WTC11 (cell line): ENCODE measurements around the gene MLXIPL. TPM values are rescaled to one million over a fixed set of nuclear protein-coding genes. Genes with fewer than 3 reads are reported as not detected.
"Not testable (repeated sequence)": the region's sequence is repeated elsewhere in the genome, so short reads cannot be mapped to it uniquely, and the experiment has no call there.

Experiments
- ATAC-seq: fragments of 200-7000 bp; cut with Tn5 transposase; 2 replicates; pipeline ENCODE4 v1.10.0; 2021; ENCODE audit warnings: mild to moderate bottlenecking, moderate library complexity
- CTCF ChIA-PET: fragments of 300-600 bp; sonication (Branson Sonifier 250); formaldehyde crosslinking; loops from one replicate; lab custom pipeline; 2021; ENCODE audit warnings: antibody characterized with exemption; lab: Charles Lee
- POLR2A ChIA-PET: fragments of 350-600 bp; sonication (Branson Sonifier 250); formaldehyde crosslinking; loops from one replicate; lab custom pipeline; 2021; ENCODE audit warnings: antibody characterized with exemption; lab: Charles Lee
- DNase-seq: peaks from one replicate; pipeline ENCODE4 v3.0.0; 2021; ENCODE audit warnings: low spot score
- H3K27ac Mint-ChIP-seq: 2 replicates; pipeline ENCODE4 v1.8.0; 2021; ENCODE audit warnings: mixed read lengths
- H3K27me3 Mint-ChIP-seq: 2 replicates; pipeline ENCODE4 v1.8.0; 2021; ENCODE audit warnings: low read depth, mild to moderate bottlenecking, moderate library complexity, mixed read lengths
- H3K36me3 Mint-ChIP-seq: 2 replicates; pipeline ENCODE4 v1.8.0; 2021; ENCODE audit warnings: mixed read lengths
- H3K4me1 Mint-ChIP-seq: 2 replicates; pipeline ENCODE4 v1.8.0; 2022; ENCODE audit warnings: mixed read lengths
- H3K4me3 Mint-ChIP-seq: 2 replicates; pipeline ENCODE4 v1.8.0; 2021; ENCODE audit warnings: mild to moderate bottlenecking, moderate library complexity, mixed read lengths
- H3K9me3 Mint-ChIP-seq: 2 replicates; pipeline ENCODE4 v1.8.0; 2021; ENCODE audit warnings: mixed read lengths
- CBFB ChIP-seq: sonication (generic); formaldehyde crosslinking; IDR thresholded peaks from 2 replicates; pipeline ENCODE4 v1.8.1; 2022; ENCODE audit warnings: mild to moderate bottlenecking, low read depth, missing genetic modification reagents
- ELF4 ChIP-seq: sonication (generic); formaldehyde crosslinking; IDR thresholded peaks from 2 replicates; pipeline ENCODE4 v1.8.1; 2022; ENCODE audit warnings: low read depth, mild to moderate bottlenecking, moderate library complexity, missing genetic modification reagents
- EMX1 ChIP-seq: fragments of 250-450 bp; sonication (Bioruptor Pico); IDR thresholded peaks from 2 replicates; pipeline ENCODE4 v1.8.0; 2021; ENCODE audit warnings: mild to moderate bottlenecking
- ETV6 ChIP-seq: sonication (generic); formaldehyde crosslinking; IDR thresholded peaks from 2 replicates; pipeline ENCODE4 v1.8.1; 2022; ENCODE audit warnings: mild to moderate bottlenecking, missing genetic modification reagents
- FOXP1 ChIP-seq: sonication (generic); formaldehyde crosslinking; IDR thresholded peaks from 2 replicates; pipeline ENCODE4 v1.8.0; 2022; ENCODE audit warnings: missing genetic modification reagents, mild to moderate bottlenecking, moderate library complexity, borderline replicate concordance
- GABPB1 ChIP-seq: sonication (generic); formaldehyde crosslinking; IDR thresholded peaks from 2 replicates; pipeline ENCODE4 v1.8.1; 2023; ENCODE audit warnings: mild to moderate bottlenecking, missing genetic modification reagents
- NR1H2 ChIP-seq: sonication (generic); formaldehyde crosslinking; IDR thresholded peaks from 2 replicates; pipeline ENCODE4 v1.9.0; 2021; ENCODE audit warnings: mild to moderate bottlenecking, moderate library complexity, missing genetic modification reagents
- RORB ChIP-seq: fragments of 250-450 bp; sonication (Bioruptor Pico); IDR thresholded peaks from 2 replicates; pipeline ENCODE4 v1.9.0; 2021; ENCODE audit warnings: mild to moderate bottlenecking
- ZNF121 ChIP-seq: sonication (generic); formaldehyde crosslinking; IDR thresholded peaks from 2 replicates; pipeline ENCODE4 v1.8.0; 2023; ENCODE audit warnings: missing genetic modification reagents
- ZNF232 ChIP-seq: sonication (generic); formaldehyde crosslinking; IDR thresholded peaks from 2 replicates; pipeline ENCODE4 v1.8.0; 2022; ENCODE audit warnings: mild to moderate bottlenecking, missing genetic modification reagents
- ZNF423 ChIP-seq: fragments of 250-450 bp; sonication (Bioruptor Pico); IDR thresholded peaks from 2 replicates; pipeline ENCODE4 v2.1.2; 2022; ENCODE audit warnings: mild to moderate bottlenecking, moderate library complexity
- total RNA-seq: library from RNA; stranded (reverse); gene quantifications from 3 replicates; pipeline ENCODE4 v1.2.3, GENCODE V29; 2021
- TF ChIP-seq, protein P1 (sequence below): fragments of 250-450 bp; sonication (Bioruptor Pico); conservative IDR thresholded peaks from 2 replicates; pipeline ENCODE4 v1.9.0; 2021; ENCODE audit warnings: mild to moderate bottlenecking

Gene MLXIPL
- total RNA-seq, 1 experiment from 2014 or later, result 20.4 TPM

GRCh38 chr7:73618538-73618937, 5.8 kb downstream of the MLXIPL start:
- Mint-ChIP-seq H3K4me3 (no peak overlapping the region), H3K9me3 (no peaks in the 10 kb centered on the region), H3K27ac (peak overlapping the region; percentile 56; the same call in 1 of the 2 replicates), H3K27me3 (peaks cover 10% of the 10 kb centered on the region), H3K36me3 (no peaks in the 10 kb centered on the region), H3K4me1 (peaks cover 9% of the 10 kb centered on the region; the same call in 1 of the 2 replicates)
- TF ChIP-seq ELF4 (CRISPR knock-in tag), result no peak
- no peak for TF ChIP-seq EMX1 (CRISPR knock-in tag)
- TF ChIP-seq, protein P1, sequence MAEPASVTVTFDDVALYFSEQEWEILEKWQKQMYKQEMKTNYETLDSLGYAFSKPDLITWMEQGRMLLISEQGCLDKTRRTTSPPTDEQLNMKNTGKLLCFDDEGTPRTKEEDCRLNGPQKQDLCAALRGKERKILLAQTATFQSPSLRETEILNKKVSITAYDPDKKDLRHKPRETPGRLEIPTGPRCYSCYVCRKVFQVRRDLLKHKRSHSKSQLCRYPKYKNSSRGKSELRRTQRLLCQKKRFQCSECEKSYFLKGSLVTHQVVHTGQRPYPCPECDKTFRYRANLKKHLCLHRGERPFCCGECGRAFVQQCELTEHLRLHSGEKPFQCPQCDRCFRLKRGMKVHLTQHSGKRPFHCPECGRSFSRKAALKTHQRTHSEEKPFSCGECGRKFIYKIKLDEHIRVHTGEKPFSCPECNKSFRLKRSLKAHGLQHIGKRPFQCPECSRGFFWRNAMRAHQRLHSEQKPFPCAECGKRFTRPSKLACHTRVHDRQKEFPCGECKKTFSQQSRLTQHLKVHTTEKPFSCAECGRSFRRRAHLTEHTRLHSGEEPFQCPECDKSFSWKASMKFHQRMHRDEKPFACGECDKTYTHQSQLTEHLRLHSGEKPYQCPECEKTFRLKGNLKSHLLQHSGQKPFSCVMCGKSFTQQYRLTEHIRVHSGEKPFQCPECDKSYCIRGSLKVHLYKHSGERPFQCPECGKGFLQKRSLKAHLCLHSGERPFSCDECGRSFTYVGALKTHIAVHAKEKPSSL (CRISPR knock-in tag), result no peak
- no peak for TF ChIP-seq ETV6
- no peak for TF ChIP-seq ZNF423 (CRISPR knock-in tag)
- TF ChIP-seq RORB (CRISPR knock-in tag), result no peak
- TF ChIP-seq NR1H2 (CRISPR knock-in tag), result no peak
- ATAC-seq (no peak), DNase-seq (no peak)
- ChIA-PET CTCF (interaction anchor here (1.0 to 6.9 kb wide), 2 partner anchors 11 to 28 kb away, joined by 3 to 53 read pairs; no protein-coding TSS in a partner anchor), POLR2A (no interaction called here)

- POLR2A ChIA-PET, result not testable (repeated sequence)
These were observed 6.8 kb downstream of the MLXIPL start for GRCh38 chr7:73617520-73617919.

DNA sequence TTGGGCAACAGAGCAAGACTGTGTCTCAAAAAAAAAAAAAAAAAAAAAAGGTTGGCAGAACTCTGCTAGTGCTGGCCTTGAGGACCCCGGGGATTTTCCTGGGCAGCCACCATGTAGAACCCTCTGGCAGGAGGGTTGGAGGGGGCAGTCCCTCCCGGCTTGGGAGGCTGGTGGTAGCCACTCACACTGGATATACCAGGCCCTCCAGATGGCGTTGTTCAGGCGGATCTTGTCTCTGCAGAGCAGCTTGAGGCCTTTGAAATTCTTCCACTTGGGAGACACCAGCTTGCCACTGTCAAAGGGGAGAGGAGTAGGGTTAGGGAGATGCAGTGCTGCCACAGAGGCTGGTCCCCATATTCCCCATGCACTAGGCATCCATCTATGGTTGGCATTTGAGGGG, 8.4 kb downstream of the MLXIPL start:
- no peak for TF ChIP-seq CBFB (CRISPR knock-in tag)
- no peak overlapping the region for H3K27ac Mint-ChIP-seq
- no peak overlapping the region for H3K4me3 Mint-ChIP-seq
- peaks cover 9% of the 10 kb centered on the region for H3K4me1 Mint-ChIP-seq
- no peaks in the 10 kb centered on the region for H3K27me3 Mint-ChIP-seq
- DNase-seq (no peak), ATAC-seq (peak; percentile 67)
- CTCF ChIA-PET, result interaction anchor here (0.6 to 6.9 kb wide), 12 partner anchors 9 to 478 kb away, joined by 3 to 53 read pairs (median 4); no protein-coding TSS in a partner anchor
- H3K9me3 Mint-ChIP-seq, result no peaks in the 10 kb centered on the region
- POLR2A ChIA-PET, result interaction anchor here (0.7 kb wide), 1 partner anchor 284 kb away, joined by 10 read pairs; no protein-coding TSS in a partner anchor
- no peaks in the 10 kb centered on the region for H3K36me3 Mint-ChIP-seq

More at GRCh38 chr7:73617520-73617919, 6.8 kb downstream of the MLXIPL start:
- CTCF ChIA-PET, result interaction anchor here (1.9 to 6.9 kb wide), 2 partner anchors 9 to 10 kb away, joined by 5 to 53 read pairs; no protein-coding TSS in a partner anchor
- H3K4me3 Mint-ChIP-seq, H3K27me3 Mint-ChIP-seq, ATAC-seq, H3K36me3 Mint-ChIP-seq, H3K27ac Mint-ChIP-seq, H3K9me3 Mint-ChIP-seq, DNase-seq: not testable (repeated sequence)
- TF ChIP-seq ZNF121 (CRISPR knock-in tag), result peak; percentile 61
- peaks cover 10% of the 10 kb centered on the region for H3K4me1 Mint-ChIP-seq

DNA sequence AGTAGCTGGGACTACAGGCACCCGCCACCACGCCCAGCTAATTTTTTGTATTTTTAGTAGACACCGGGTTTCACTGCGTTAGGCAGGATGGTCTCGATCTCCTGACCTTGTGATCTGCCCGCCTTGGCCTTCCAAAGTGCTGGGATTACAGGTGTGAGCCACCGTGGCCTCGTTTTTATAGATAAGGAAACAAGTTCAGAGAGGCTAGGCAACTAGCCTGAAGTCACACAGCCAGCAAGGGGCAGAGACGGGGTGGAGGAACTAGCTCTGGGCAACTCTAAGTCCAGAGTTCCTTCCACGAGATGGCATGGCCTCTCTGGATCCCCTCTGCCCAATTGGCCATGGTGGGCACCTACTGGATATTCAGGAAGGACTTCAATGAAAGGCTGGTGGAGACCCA, 9.4 kb downstream of the MLXIPL start:
- H3K27me3 Mint-ChIP-seq, H3K9me3 Mint-ChIP-seq, H3K4me1 Mint-ChIP-seq, H3K4me3 Mint-ChIP-seq, DNase-seq, H3K27ac Mint-ChIP-seq, ATAC-seq, H3K36me3 Mint-ChIP-seq: not testable (repeated sequence)
- ChIA-PET POLR2A (interaction anchor here (0.9 kb wide), 1 partner anchor 110 kb away, joined by 6 read pairs; no protein-coding TSS in a partner anchor), CTCF (interaction anchor here (0.6 to 6.9 kb wide), 9 partner anchors 8 to 479 kb away, joined by 3 to 53 read pairs (median 5); partner anchors contain the start of gene VPS37D)

DNA sequence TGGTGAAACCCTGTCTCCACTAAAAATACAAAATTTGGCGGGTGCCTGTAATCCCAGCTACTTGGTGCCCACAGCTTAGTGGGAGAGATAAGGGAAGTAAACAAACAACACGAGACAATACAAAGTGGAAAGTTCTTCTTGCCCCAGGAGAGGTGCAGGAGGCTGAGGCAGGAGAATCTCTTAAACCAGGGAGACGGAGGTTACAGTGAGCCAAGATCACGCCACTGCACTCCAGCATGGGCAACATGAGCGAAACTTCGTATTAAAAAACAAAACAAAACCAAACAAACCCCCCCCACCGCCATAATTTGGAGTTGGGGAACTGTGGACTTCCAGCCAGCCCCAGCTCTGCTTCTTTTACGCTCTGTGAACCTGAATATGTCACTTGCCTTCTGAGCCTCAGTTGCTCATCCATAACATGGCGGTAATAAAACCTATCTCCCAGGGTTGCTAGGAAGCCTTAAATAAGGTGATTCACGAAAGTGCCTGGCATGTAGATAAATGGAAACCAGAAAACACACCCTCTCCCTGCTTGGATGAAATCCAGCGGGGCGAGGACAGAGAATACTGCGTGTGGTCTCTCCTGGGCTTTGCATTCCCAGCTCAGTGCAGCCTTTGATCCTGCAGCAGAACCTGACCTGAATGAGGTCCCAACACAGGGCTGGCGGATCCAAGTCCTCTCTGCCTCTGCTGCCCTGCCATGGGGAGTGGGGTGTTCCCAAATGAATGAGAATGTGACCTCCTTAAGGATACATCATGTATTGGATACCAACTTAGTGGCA, 10.2 kb downstream of the MLXIPL start:
- Mint-ChIP-seq H3K4me3 (no peak overlapping the region), H3K27ac (peak overlapping the region; percentile 19; the same call in 1 of the 2 replicates), H3K9me3 (no peaks in the 10 kb centered on the region), H3K27me3 (no peaks in the 10 kb centered on the region), H3K4me1 (peaks cover 9% of the 10 kb centered on the region), H3K36me3 (no peaks in the 10 kb centered on the region)
- no peak for ATAC-seq
- CTCF ChIA-PET, result interaction anchor here (0.7 to 3.8 kb wide), 3 partner anchors 54 to 111 kb away, joined by 5 to 22 read pairs (median 5); partner anchors contain the start of gene VPS37D
- no peak for DNase-seq
- POLR2A ChIA-PET, result interaction anchor here (0.9 kb wide), 1 partner anchor 111 kb away, joined by 6 read pairs; no protein-coding TSS in a partner anchor
- TF ChIP-seq GABPB1 (CRISPR knock-in tag) (0 out of 2 replicates have a peak, but pooled peaks have one; percentile 4), ZNF232 (no peak), FOXP1 (CRISPR knock-in tag) (no peak)
